ENCODE measurements around the gene PRH2.

The PRH2 gene

GRCh38 chr12:10957741-10958140, 28.7 kb downstream of the PRH2 start:
- TF ChIP-seq, protein P1, sequence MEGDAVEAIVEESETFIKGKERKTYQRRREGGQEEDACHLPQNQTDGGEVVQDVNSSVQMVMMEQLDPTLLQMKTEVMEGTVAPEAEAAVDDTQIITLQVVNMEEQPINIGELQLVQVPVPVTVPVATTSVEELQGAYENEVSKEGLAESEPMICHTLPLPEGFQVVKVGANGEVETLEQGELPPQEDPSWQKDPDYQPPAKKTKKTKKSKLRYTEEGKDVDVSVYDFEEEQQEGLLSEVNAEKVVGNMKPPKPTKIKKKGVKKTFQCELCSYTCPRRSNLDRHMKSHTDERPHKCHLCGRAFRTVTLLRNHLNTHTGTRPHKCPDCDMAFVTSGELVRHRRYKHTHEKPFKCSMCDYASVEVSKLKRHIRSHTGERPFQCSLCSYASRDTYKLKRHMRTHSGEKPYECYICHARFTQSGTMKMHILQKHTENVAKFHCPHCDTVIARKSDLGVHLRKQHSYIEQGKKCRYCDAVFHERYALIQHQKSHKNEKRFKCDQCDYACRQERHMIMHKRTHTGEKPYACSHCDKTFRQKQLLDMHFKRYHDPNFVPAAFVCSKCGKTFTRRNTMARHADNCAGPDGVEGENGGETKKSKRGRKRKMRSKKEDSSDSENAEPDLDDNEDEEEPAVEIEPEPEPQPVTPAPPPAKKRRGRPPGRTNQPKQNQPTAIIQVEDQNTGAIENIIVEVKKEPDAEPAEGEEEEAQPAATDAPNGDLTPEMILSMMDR (IDR thresholded peaks at IDR 0.05; ENCODE audit: low read depth, low read length) = no peak
- H3K4me3 ChIP-seq (ENCODE audit: low read depth, low read length) = no peak overlapping the region

- TF ChIP-seq, protein P1 (IDR thresholded peaks at IDR 0.05; ENCODE audit: low read depth, low read length) = no peak
- no peak overlapping the region for H3K4me3 ChIP-seq (ENCODE audit: low read depth, low read length)
These were observed 30.8 kb downstream of the PRH2 start for GRCh38 chr12:10959804-10960203.

- TF ChIP-seq, protein P1 (IDR thresholded peaks at IDR 0.05; ENCODE audit: low read depth, low read length) = no peak
- no peak overlapping the region for H3K4me3 ChIP-seq (ENCODE audit: low read depth, low read length)
These were observed 31.2 kb downstream of the PRH2 start for GRCh38 chr12:10960211-10960610.

- no peak overlapping the region for H3K4me3 ChIP-seq (ENCODE audit: low read depth, low read length)
- TF ChIP-seq, protein P1 (IDR thresholded peaks at IDR 0.05; ENCODE audit: low read depth, low read length) = no peak
These were observed 36.4 kb downstream of the PRH2 start for GRCh38 chr12:10965476-10965875.

DNA sequence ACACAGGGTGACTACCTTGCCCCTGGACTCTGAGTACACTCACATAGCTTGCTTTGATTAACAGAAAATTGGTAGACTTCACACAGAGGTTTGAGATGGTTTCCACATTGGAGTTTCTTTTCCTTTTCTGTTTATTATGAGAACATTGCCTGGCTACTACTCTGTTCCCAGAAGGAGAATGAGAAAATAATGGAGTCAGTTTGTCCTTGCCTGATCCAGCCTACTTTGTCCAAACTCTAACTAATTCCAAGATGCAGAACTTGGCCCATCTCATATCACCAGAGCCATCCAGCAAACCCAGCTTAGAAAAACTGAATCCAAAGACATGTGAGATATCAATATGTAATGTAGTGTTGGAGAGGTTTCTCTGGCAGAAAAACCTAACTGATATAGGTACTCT, 37.3 kb downstream of the PRH2 start:
- H3K4me3 ChIP-seq (ENCODE audit: low read depth, low read length) = no peak overlapping the region
- TF ChIP-seq, protein P1 (IDR thresholded peaks at IDR 0.05; ENCODE audit: low read depth, low read length) = no peak

GRCh38 chr12:10967409-10967808, 38.4 kb downstream of the PRH2 start:
- TF ChIP-seq, protein P1 (IDR thresholded peaks at IDR 0.05; ENCODE audit: low read depth, low read length) = no peak
- H3K4me3 ChIP-seq (ENCODE audit: low read depth, low read length) = no peak overlapping the region

GRCh38 chr12:10968765-10969456, 39.9 kb downstream of the PRH2 start:
- TF ChIP-seq, protein P1 (IDR thresholded peaks at IDR 0.05; ENCODE audit: low read depth, low read length) = no peak
- no peak overlapping the region for H3K4me3 ChIP-seq (ENCODE audit: low read depth, low read length)

Measured in WI38 (cell line).